Lower leg skin (tissue), 3 donors: Measurements from ENCODE around the gene CNIH2.

Source experiments
- POLR2A ChIP-seq, 2 donors: fragments of 450-650 bp; IDR thresholded peaks; one replicate each; pipeline ENCODE4 v1.6.1; 2016 to 2017; ENCODE audit warnings: antibody characterized with exemption in 2 of 2, mild to moderate bottlenecking in 1 of 2, moderate library complexity in 1 of 2
- TF ChIP-seq, protein P1 (sequence below), 3 donors: fragments of 450-650 bp; IDR thresholded peaks; one replicate each; pipeline ENCODE4 v1.5.1; 2016; ENCODE audit warnings: antibody characterized with exemption in 3 of 3, mild to moderate bottlenecking in 3 of 3, moderate library complexity in 2 of 3

DNA sequence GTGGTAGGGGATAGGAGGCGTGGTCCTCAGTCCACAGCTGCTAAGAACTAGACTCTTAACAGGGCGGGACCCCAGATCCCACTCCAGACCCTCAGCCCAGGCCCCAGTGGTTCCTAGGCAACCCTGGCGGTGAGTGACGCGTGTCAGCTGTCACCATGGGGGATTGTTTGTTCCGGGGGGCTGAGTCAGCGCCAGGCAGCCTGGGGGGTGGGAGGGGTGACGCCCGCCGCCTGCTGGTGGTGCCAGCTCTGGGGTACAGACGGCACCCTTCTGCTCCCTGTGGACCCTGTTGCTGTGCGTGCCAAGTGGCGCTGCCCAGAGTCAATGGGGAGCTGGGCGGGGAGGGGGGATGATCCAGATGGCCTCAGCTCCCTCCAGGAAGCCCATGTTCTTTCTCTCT is 2.5 kb downstream of the CNIH2 start:
- TF ChIP-seq, protein P1, sequence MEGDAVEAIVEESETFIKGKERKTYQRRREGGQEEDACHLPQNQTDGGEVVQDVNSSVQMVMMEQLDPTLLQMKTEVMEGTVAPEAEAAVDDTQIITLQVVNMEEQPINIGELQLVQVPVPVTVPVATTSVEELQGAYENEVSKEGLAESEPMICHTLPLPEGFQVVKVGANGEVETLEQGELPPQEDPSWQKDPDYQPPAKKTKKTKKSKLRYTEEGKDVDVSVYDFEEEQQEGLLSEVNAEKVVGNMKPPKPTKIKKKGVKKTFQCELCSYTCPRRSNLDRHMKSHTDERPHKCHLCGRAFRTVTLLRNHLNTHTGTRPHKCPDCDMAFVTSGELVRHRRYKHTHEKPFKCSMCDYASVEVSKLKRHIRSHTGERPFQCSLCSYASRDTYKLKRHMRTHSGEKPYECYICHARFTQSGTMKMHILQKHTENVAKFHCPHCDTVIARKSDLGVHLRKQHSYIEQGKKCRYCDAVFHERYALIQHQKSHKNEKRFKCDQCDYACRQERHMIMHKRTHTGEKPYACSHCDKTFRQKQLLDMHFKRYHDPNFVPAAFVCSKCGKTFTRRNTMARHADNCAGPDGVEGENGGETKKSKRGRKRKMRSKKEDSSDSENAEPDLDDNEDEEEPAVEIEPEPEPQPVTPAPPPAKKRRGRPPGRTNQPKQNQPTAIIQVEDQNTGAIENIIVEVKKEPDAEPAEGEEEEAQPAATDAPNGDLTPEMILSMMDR (IDR thresholded peaks at IDR 0.05), result no peak
- no peak for TF ChIP-seq POLR2A (IDR thresholded peaks at IDR 0.05)
